GM19463 (cell line): ENCODE measurements around the gene SUGP1.
"Not testable (repeated sequence)": the region's sequence is repeated elsewhere in the genome, so short reads cannot be mapped to it uniquely, and the experiment has no call there.

Experiments
- ATAC-seq: cut with Tn5 transposase; IDR thresholded peaks from one replicate; pipeline ENCODE4 v1.9.1; 2021; ENCODE audit warnings: mild to moderate bottlenecking, moderate library complexity; ENCODE audit not compliant: unreplicated experiment

The SUGP1 gene

GRCh38 chr19:19268453-19269385 is 51.6 kb downstream of the SUGP1 start:
- ATAC-seq, result no peak

GRCh38 chr19:19267305-19267704 is 53.0 kb downstream of the SUGP1 start:
- ATAC-seq, result no peak

GRCh38 chr19:19263886-19264487 is 56.3 kb downstream of the SUGP1 start:
- no peak for ATAC-seq

- ATAC-seq, result no peak
These were observed 57.9 kb downstream of the SUGP1 start for GRCh38 chr19:19262190-19263057.

GRCh38 chr19:19261350-19262189 is 58.7 kb downstream of the SUGP1 start:
- no peak for ATAC-seq

GRCh38 chr19:19260417-19261214 is 59.7 kb downstream of the SUGP1 start:
- no peak for ATAC-seq

- ATAC-seq, result no peak
These were observed 60.6 kb downstream of the SUGP1 start for GRCh38 chr19:19259741-19260140.

- no peak for ATAC-seq
These were observed 61.5 kb downstream of the SUGP1 start for GRCh38 chr19:19258589-19259338.

GRCh38 chr19:19257836-19258588 is 62.3 kb downstream of the SUGP1 start:
- ATAC-seq, result no peak

- ATAC-seq, result no peak
These were observed 63.2 kb downstream of the SUGP1 start for GRCh38 chr19:19257137-19257536.

GRCh38 chr19:19256072-19256969 is 64.0 kb downstream of the SUGP1 start:
- no peak for ATAC-seq

- ATAC-seq, result not testable (repeated sequence)
These were observed 66.9 kb downstream of the SUGP1 start for GRCh38 chr19:19253409-19253808.

- no peak for ATAC-seq
These were observed 70.0 kb downstream of the SUGP1 start for GRCh38 chr19:19250196-19250801.

GRCh38 chr19:19240476-19240875 is 79.8 kb downstream of the SUGP1 start:
- ATAC-seq, result no peak

- no peak for ATAC-seq
These were observed 80.6 kb downstream of the SUGP1 start for GRCh38 chr19:19239675-19240074.

- no peak for ATAC-seq
These were observed 82.0 kb downstream of the SUGP1 start for GRCh38 chr19:19238126-19238894.
